ENCODE results near the gene ATP10A.

The ATP10A gene

GRCh38 chr15:25701721-25702465, 161.2 kb downstream of the ATP10A start:
- no peak for DNase-seq (ENCODE audit: low read depth in 2 of 2)

DNA sequence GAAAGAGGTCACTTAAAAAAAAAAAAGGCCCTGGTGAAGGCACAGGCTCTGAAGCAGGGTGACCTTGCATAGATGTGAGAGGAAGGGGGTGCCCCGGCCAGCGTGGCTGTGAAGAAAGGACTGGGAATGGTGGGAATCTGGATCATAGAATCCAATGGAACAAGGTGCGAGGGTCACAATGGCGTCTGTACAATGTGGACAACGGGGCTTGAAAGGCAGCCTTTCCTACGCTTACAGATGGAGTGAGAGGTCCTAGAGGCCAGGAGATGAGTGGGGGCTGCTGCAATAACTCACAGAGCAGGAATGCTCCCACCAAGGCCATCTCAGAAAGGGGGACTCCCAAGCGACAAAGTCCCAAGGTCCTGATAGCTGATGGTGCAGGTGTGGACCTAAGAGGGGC, 162.2 kb downstream of the ATP10A start:
- DNase-seq (ENCODE audit: low read depth in 2 of 2): no peak

DNA sequence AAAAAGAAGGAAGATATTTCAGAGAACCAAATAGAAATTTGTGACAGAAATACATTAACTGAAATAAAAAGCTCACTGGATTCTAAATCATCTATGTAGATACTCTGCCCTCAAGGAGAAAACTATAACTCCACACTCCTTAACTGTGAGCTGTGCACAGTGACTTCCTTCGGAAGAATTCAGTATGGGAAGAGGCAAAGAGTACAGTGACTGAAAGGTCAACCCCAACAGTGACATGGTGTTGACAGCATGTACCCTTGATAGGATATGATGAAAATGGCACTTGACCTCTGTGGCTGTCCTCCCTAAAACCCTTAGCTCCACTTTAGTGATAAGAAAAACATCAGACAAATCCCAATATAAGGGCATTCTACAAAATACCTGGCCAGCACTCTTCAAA, 165.5 kb downstream of the ATP10A start:
- no peak for DNase-seq (ENCODE audit: low read depth in 2 of 2)

DNA sequence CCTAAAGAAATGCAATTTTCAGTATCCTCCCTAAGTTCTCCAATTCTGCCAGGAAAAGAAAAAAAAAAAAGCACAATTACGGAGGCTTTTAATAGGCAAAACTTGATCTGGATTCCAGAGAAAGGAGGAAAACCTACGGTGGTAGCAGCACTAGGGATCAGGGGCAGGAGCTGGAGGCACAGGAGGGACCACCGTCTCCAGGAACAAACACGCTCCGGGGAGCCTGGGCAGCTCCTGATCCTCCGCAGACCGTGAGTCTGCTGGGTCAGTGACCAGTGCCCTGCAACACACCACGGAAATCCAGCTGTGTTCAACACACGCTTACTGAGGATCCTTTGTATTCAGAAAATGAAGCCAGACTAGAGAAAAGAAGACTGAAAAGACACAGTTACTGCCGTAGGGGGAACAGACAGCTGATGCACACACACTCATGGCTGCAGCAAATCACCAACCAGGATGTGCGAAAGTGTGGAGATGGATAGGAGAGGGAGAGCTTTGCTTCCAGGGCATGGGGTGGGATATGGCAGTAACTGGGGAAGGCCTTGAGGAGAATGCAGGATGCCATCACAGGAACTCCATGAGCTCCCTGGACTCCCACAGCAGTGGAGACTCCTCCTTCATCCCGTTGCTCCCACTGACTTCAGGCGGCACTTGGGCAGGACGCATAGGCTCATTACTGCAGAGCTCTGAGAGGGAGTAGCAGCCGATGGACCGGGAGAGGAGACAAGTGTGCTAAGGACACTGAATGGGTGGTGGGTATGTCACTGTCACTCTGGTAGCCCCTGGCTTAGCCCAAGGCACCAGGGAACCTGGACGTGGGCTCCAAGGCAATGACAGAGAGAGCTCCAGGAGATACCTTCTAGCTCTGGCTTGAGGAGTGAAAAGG, 167.0 kb downstream of the ATP10A start:
- no peak for DNase-seq (ENCODE audit: low read depth in 2 of 2)

DNA sequence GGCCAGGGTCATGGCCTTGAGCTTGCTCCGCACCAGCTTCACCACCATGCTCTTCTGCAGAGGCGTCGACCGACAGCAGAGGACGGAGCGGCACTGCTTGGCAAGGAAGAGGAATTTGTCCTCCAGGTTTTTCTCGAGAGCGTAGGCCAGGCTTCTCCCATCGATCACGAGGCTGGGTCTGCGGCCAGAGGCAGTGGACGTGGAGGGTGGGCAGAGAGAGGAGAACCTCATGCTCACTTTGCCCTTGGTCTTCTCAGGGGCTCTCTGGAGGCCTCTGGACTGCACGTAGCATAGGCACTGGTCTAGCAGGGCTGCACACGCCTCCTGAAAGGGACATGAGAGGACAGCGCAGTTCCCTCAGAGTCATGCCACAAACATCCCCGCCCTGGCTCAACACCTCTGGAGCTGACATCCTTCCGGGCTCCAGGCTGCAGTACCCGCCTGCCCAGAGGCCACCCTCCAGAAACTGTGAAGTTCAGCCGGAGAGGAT, 168.3 kb downstream of the ATP10A start:
- no peak for DNase-seq (ENCODE audit: low read depth in 2 of 2)

DNA sequence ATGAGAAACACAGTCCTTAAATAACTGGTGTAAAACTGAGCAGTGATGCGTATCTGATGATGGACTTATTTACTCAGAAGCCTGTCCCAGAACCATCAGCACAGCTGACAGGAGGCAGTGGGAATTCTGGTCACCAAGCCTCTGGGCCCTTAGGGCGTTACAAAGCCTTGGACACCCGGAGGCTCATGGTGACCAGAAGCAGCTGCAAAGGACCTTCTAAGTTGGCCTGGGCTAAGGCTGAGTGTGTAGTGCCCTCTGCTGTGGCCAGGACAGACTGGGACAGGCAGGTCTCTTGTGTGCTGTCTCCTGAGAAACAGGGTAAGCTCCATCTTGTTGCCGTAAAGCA, 168.9 kb downstream of the ATP10A start:
- DNase-seq (ENCODE audit: low read depth in 2 of 2): no peak

DNA sequence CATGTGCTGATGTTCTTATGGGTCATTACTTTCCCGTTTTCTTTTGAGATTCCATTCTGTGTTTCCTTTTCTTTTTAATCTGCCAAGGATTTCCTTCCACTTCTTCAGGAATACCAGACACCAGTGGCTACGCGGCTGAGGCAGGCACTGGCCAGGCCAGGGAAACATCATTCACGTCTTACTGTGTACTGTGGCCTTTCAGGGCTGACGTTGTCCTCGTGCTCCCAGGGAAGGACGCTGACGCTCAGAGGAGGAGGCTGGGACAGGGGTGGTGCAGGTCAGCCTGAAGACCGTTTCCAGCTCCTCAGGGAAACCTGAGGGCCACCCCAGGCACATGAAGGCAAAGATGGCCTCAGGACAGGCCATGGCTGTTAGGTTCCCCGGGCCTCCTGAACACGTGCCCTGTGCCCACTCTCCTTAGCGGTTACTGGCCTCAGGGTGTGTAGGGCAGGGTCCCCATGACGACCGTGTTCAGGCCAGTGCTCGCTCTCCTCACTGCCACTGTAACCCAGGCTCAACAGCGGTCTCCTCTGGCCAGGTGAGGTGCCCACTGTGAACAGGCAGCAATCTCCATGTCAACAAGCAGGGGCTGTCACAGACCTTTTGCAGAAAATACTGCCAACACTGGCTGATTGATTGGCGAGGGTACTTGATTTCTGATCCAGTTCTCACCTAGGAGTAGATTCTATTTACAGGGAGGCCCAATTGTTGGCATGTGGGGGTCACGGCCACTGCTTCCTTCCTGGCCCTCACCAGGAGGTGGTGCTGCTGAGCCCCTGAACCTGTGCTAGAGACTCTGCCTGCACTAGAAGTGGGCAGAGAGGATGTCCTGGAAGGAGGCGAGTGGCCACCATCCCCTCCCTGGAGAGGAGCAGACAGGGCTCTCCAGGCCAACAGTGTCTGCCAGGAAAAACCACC, 169.5 kb downstream of the ATP10A start:
- no peak for DNase-seq (ENCODE audit: low read depth in 2 of 2)

GRCh38 chr15:25691544-25692430, 171.3 kb downstream of the ATP10A start:
- DNase-seq (ENCODE audit: low read depth in 2 of 2): no peak

- no peak for DNase-seq (ENCODE audit: low read depth in 2 of 2)
Measured at GRCh38 chr15:25690673-25691543, 172.2 kb downstream of the ATP10A start.

- no peak for DNase-seq (ENCODE audit: low read depth in 2 of 2)
Measured at GRCh38 chr15:25689592-25689991, 173.5 kb downstream of the ATP10A start.

GRCh38 chr15:25688166-25688565, 175.0 kb downstream of the ATP10A start:
- no peak for DNase-seq (ENCODE audit: low read depth in 2 of 2)

GRCh38 chr15:25687689-25688088, 175.4 kb downstream of the ATP10A start:
- no peak for DNase-seq (ENCODE audit: low read depth in 2 of 2)

GRCh38 chr15:25687276-25687675, 175.9 kb downstream of the ATP10A start:
- DNase-seq (ENCODE audit: low read depth in 2 of 2): no peak

DNA sequence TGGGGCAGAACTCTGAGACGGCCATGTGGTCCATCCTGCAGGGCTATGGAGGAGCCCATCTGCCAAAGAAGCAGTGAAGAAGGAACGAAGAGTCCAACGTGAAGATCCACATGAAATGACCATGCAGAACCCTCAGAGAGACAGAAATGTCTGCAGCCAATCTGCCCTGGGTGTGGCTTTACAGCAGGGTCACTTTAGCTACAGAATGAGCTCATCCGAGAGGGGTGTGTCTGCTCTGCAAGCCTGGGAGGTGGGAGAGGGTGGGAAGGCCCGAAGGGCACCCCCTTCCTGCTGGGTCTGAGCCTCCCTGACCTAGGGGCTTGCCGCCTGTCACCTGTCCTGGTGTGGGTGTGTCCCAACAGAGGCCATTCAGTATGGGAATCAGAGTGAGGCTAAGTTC, 176.3 kb downstream of the ATP10A start:
- no peak for DNase-seq (ENCODE audit: low read depth in 2 of 2)

DNA sequence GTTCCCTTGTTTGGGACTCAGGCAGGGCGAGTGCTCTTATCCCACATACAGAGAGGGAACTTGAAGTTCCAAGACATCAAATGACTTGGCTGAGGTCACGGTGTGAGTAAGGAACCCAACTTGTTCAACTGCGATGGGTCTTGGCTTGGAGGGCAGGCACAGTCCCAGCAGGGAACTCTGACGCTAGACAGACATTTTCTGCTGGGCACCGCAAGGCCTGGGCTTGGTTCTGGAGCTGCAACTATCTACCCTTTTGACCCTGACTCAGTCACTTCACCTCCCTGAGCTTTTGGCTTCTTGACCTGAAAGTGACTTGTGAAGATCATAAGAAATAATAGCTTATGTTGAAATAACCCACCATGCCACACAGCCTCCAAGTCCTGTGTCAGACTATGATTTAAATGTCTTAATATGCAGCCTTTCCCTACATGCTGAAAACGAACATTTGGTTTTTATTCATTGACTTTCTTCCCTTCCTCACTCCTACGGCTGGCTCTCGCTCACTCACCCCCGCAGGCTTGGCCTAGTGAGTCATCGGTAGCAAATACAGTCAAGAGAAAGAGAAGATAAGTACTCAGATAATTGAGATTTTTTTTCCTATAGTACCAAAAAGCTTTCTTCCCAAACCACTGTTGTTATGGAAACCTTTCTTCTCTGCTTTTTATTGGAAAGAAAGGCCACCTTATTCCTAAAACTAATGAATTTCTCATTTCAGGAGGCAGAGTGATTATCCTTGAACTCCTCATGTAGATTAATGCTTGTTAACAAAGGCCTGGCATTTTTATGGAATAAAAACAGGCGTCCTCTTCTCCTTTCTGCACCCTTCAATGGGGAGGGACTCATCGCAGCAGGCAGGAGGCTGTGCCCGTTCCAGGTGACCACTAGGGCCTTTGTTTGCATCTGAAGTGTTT, 178.4 kb downstream of the ATP10A start:
- DNase-seq (ENCODE audit: low read depth in 2 of 2): no peak

- DNase-seq (ENCODE audit: low read depth in 2 of 2): no peak
Measured at GRCh38 chr15:25683911-25684310, 179.2 kb downstream of the ATP10A start.

DNA sequence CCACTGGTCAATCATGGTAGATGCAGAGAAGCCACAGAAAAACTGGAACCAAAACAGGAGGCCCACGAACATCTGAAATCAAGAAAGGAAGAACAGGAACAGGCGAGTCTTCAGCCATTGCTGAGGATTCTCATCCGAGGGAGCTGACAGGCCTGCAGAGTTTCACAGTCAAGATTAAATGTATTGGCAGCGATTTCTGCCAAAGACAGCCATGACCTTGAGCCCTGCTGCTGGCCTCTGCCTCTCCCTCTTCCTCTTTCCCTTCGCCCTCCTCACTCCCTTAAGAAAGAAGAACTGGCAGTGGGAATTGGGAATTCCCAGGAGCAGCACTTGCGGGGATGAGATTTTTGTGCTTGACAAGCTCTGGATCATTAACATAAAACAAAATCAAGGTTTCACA, 179.7 kb downstream of the ATP10A start:
- DNase-seq (ENCODE audit: low read depth in 2 of 2): no peak

GRCh38 chr15:25682340-25682739, 180.8 kb downstream of the ATP10A start:
- no peak for DNase-seq (ENCODE audit: low read depth in 2 of 2)

- DNase-seq (ENCODE audit: low read depth in 2 of 2): no peak
Measured at GRCh38 chr15:25680686-25681025, 182.5 kb downstream of the ATP10A start.

All from stimulated activated CD8-positive, alpha-beta memory T cell treated with anti-CD3 and anti-CD28 coated beads, Interleukin-7, amount 100 ng/mL, for 1 hour (primary cell).